DND-41 (cell line): ENCODE measurements around the gene OR8A1.

Experiments used
- CTCF ChIP-seq: IDR thresholded peaks from 2 replicates; pipeline ENCODE4 v1.5.1; 2012; ENCODE audit warnings: borderline replicate concordance, low read length, moderate library complexity, mild to moderate bottlenecking; ENCODE audit not compliant: poor library complexity, severe bottlenecking; ENCODE audit errors: extremely low read depth
- EZH2 ChIP-seq: IDR thresholded peaks from 3 replicates; pipeline ENCODE4 v1.6.1; 2012; ENCODE audit warnings: borderline replicate concordance, low read depth, mild to moderate bottlenecking, moderate library complexity, low read length, inconsistent platforms; ENCODE audit not compliant: severe bottlenecking

- TF ChIP-seq EZH2 (no peak), CTCF (no peak)
Measured at GRCh38 chr11:124612567-124613246, 42.9 kb downstream of the OR8A1 start.
